Measurements from ENCODE around the gene G0S2.

G0S2 gene

GRCh38 chr1:209667708-209668107 lies 7.5 kb upstream of the G0S2 start:
- H3K27me3 ChIP-seq (ENCODE audit: control insufficient read depth, insufficient read depth, low read length): peaks cover 33% of the 10 kb centered on the region
- no peak overlapping the region for H3K9ac ChIP-seq (ENCODE audit: low read depth, low read length)
- H3K4me3 ChIP-seq (ENCODE audit: low read length): no peak overlapping the region

DNA sequence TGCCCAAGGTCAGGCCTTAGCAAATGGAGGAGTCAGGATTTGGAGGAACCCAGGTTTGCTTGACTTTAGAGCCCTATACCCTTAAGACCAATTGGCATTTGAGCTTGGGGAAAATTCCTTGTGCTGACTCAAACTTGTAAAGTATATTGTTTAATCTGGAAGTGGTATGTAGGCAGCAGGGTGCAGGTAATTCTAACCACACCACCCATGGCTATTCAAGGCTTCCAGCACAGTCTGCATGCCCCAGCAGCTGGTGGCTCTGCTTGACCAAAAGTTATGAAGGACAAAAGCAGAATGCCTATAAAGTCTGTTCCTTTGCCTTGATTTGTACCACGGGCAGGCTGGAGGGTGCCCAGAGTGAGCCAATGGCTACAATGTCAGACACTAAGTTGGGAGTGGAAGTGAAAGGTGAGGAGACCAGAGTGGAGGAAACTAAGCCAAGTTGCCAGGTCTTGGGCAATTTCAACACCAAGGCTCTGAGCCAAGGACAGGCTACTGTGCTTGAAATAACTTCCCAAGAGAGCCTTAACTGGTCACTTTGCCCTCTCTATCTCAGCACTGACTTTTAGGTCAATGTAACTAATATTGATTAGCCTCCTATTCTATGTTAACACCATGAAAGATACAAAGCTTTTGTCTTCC lies 4.7 kb upstream of the G0S2 start:
- Histone ChIP-seq H3K4me3 (ENCODE audit: low read length) (no peak overlapping the region), H3K9ac (ENCODE audit: low read depth, low read length) (no peak overlapping the region), H3K4me1 (ENCODE audit: control insufficient read depth, insufficient read depth, low read length) (peaks cover 13% of the 10 kb centered on the region), H3K4me2 (ENCODE audit: low read length) (no peak overlapping the region), H3K36me3 (ENCODE audit: insufficient read depth, low read length) (no peaks in the 10 kb centered on the region), H3K9me3 (replicated peaks; ENCODE audit: low read length) (no peaks in the 10 kb centered on the region), H3K27me3 (ENCODE audit: control insufficient read depth, insufficient read depth, low read length) (peaks cover 60% of the 10 kb centered on the region)

More at GRCh38 chr1:209667708-209668107, 7.5 kb upstream of the G0S2 start:
- no peaks in the 10 kb centered on the region for H3K4me1 ChIP-seq (ENCODE audit: control insufficient read depth, insufficient read depth, low read length)
- no peaks in the 10 kb centered on the region for H3K36me3 ChIP-seq (ENCODE audit: insufficient read depth, low read length)
- H3K9me3 ChIP-seq (replicated peaks; ENCODE audit: low read length): no peaks in the 10 kb centered on the region
- no peak overlapping the region for H3K4me2 ChIP-seq (ENCODE audit: low read length)

- Histone ChIP-seq H3K27me3 (ENCODE audit: control insufficient read depth, insufficient read depth, low read length) (peaks cover 68% of the 10 kb centered on the region), H3K36me3 (ENCODE audit: insufficient read depth, low read length) (no peaks in the 10 kb centered on the region), H3K4me2 (ENCODE audit: low read length) (no peak overlapping the region), H3K9ac (ENCODE audit: low read depth, low read length) (no peak overlapping the region), H3K4me1 (ENCODE audit: control insufficient read depth, insufficient read depth, low read length) (peaks cover 19% of the 10 kb centered on the region), H3K4me3 (ENCODE audit: low read length) (no peak overlapping the region), H3K9me3 (replicated peaks; ENCODE audit: low read length) (no peaks in the 10 kb centered on the region)
Measured at GRCh38 chr1:209672705-209673630, 2.2 kb upstream of the G0S2 start.

DNA sequence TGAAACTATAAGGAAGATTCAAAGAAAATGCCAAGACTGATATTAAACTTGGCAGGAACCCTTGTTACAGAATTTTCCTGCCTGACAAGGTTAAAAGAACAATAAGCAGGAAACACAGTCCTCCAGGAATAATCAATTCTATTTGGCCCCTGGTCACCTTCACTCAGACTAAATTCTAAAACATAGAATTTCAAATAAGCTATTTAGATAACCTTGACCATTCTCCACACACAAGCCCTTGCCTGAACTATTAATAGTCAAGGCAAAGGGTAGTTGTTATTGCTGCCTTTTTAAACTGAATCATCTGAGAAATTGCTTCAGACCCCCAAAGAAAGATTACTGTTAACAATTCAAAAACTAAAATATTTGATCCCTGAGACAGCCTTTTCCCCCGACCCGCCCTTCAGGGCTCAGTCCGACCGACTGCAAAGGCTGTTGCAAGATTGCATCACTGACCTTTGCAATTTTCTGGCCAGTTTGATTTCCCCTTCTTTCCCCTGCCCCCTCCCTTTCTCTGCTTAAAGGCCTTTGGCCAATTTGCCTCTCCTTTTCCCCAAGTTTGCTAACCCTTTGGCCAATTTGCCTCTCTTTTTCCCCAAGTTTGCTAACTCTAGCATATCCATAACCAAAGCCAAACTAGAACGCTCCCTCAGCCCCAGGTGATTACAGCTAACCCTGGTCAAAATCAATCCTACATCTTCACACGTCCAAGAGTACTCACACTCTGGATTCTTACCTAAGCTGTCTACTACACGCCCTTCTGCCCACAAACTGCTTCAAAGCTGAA lies 1.4 kb upstream of the G0S2 start:
- Histone ChIP-seq H3K9me3 (replicated peaks; ENCODE audit: low read length) (no peaks in the 10 kb centered on the region), H3K9ac (ENCODE audit: low read depth, low read length) (no peak overlapping the region), H3K4me3 (ENCODE audit: low read length) (no peak overlapping the region), H3K27me3 (ENCODE audit: control insufficient read depth, insufficient read depth, low read length) (peaks cover 74% of the 10 kb centered on the region), H3K4me1 (ENCODE audit: control insufficient read depth, insufficient read depth, low read length) (peaks cover 19% of the 10 kb centered on the region), H3K4me2 (ENCODE audit: low read length) (no peak overlapping the region), H3K36me3 (ENCODE audit: insufficient read depth, low read length) (no peaks in the 10 kb centered on the region)

DNA sequence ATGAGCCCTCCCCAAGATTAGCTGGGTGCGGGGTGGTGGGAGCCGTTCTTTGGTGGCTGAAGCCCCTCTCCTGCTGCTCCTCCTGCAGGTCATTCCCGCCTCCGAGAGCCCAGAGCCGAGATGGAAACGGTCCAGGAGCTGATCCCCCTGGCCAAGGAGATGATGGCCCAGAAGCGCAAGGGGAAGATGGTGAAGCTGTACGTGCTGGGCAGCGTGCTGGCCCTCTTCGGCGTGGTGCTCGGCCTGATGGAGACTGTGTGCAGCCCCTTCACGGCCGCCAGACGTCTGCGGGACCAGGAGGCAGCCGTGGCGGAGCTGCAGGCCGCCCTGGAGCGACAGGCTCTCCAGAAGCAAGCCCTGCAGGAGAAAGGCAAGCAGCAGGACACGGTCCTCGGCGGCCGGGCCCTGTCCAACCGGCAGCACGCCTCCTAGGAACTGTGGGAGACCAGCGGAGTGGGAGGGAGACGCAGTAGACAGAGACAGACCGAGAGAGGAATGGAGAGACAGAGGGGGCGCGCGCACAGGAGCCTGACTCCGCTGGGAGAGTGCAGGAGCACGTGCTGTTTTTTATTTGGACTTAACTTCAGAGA lies 448 bp downstream of the G0S2 start:
- H3K4me1 ChIP-seq (ENCODE audit: control insufficient read depth, insufficient read depth, low read length): peaks cover 19% of the 10 kb centered on the region
- H3K27me3 ChIP-seq (ENCODE audit: control insufficient read depth, insufficient read depth, low read length): peaks cover 74% of the 10 kb centered on the region
- no peak overlapping the region for H3K9ac ChIP-seq (ENCODE audit: low read depth, low read length)
- H3K36me3 ChIP-seq (ENCODE audit: insufficient read depth, low read length): no peaks in the 10 kb centered on the region
- H3K4me3 ChIP-seq (ENCODE audit: low read length): peak overlapping the region; percentile 75
- H3K9me3 ChIP-seq (replicated peaks; ENCODE audit: low read length): no peaks in the 10 kb centered on the region
- peak overlapping the region; percentile 96 for H3K4me2 ChIP-seq (ENCODE audit: low read length)

GRCh38 chr1:209678981-209679539 lies 3.8 kb downstream of the G0S2 start:
- no peak overlapping the region for H3K4me3 ChIP-seq (ENCODE audit: low read length)
- H3K9me3 ChIP-seq (replicated peaks; ENCODE audit: low read length): no peaks in the 10 kb centered on the region
- no peaks in the 10 kb centered on the region for H3K36me3 ChIP-seq (ENCODE audit: insufficient read depth, low read length)
- H3K27me3 ChIP-seq (ENCODE audit: control insufficient read depth, insufficient read depth, low read length): peaks cover 60% of the 10 kb centered on the region
- H3K4me1 ChIP-seq (ENCODE audit: control insufficient read depth, insufficient read depth, low read length): peaks cover 14% of the 10 kb centered on the region
- H3K4me2 ChIP-seq (ENCODE audit: low read length): no peak overlapping the region
- H3K9ac ChIP-seq (ENCODE audit: low read depth, low read length): no peak overlapping the region

- Histone ChIP-seq H3K9ac (ENCODE audit: low read depth, low read length) (no peak overlapping the region), H3K27me3 (ENCODE audit: control insufficient read depth, insufficient read depth, low read length) (peaks cover 16% of the 10 kb centered on the region), H3K36me3 (ENCODE audit: insufficient read depth, low read length) (no peaks in the 10 kb centered on the region), H3K4me2 (ENCODE audit: low read length) (no peak overlapping the region), H3K4me1 (ENCODE audit: control insufficient read depth, insufficient read depth, low read length) (peaks cover 10% of the 10 kb centered on the region), H3K9me3 (replicated peaks; ENCODE audit: low read length) (no peaks in the 10 kb centered on the region), H3K4me3 (ENCODE audit: low read length) (no peak overlapping the region)
Measured at GRCh38 chr1:209685821-209686220, 10.6 kb downstream of the G0S2 start.

- Histone ChIP-seq H3K9me3 (replicated peaks; ENCODE audit: low read length) (no peaks in the 10 kb centered on the region), H3K9ac (ENCODE audit: low read depth, low read length) (no peak overlapping the region), H3K4me2 (ENCODE audit: low read length) (no peak overlapping the region), H3K27me3 (ENCODE audit: control insufficient read depth, insufficient read depth, low read length) (peaks cover 11% of the 10 kb centered on the region), H3K4me3 (ENCODE audit: low read length) (no peak overlapping the region), H3K4me1 (ENCODE audit: control insufficient read depth, insufficient read depth, low read length) (peaks cover 10% of the 10 kb centered on the region), H3K36me3 (ENCODE audit: insufficient read depth, low read length) (no peaks in the 10 kb centered on the region)
Measured at GRCh38 chr1:209686322-209686721, 11.1 kb downstream of the G0S2 start.

DNA sequence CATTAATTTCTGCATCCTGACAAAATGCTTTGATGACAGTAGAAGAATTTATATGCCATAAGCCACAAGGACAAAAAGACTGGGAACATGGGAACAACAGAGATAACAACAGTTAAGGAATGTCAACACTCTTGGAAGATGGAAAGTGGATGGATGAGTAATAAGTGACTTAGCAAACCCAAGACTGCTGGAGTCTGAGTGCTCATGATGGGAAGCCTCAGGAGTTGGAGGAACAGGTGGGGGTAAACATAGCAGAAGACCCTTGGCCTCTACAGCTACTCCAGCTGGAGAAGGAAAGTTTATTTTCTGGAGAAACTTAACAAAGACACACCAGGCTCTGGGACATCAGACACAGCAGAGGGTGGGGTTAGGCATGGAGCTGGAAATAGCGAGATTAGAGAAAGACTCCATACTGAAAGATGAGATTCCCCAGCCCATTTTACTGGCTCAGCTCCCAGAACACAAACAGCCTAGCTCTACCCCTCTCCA lies 13.6 kb downstream of the G0S2 start:
- H3K4me1 ChIP-seq (ENCODE audit: control insufficient read depth, insufficient read depth, low read length): peaks cover 12% of the 10 kb centered on the region
- peaks cover 10% of the 10 kb centered on the region for H3K27me3 ChIP-seq (ENCODE audit: control insufficient read depth, insufficient read depth, low read length)
- no peak overlapping the region for H3K4me2 ChIP-seq (ENCODE audit: low read length)
- no peak overlapping the region for H3K9ac ChIP-seq (ENCODE audit: low read depth, low read length)
- no peaks in the 10 kb centered on the region for H3K9me3 ChIP-seq (replicated peaks; ENCODE audit: low read length)
- H3K4me3 ChIP-seq (ENCODE audit: low read length): no peak overlapping the region
- no peaks in the 10 kb centered on the region for H3K36me3 ChIP-seq (ENCODE audit: insufficient read depth, low read length)

- Histone ChIP-seq H3K4me2 (ENCODE audit: low read length) (no peak overlapping the region), H3K9ac (ENCODE audit: low read depth, low read length) (no peak overlapping the region), H3K9me3 (replicated peaks; ENCODE audit: low read length) (no peaks in the 10 kb centered on the region), H3K4me3 (ENCODE audit: low read length) (no peak overlapping the region), H3K4me1 (ENCODE audit: control insufficient read depth, insufficient read depth, low read length) (peaks cover 12% of the 10 kb centered on the region), H3K36me3 (ENCODE audit: insufficient read depth, low read length) (no peaks in the 10 kb centered on the region), H3K27me3 (ENCODE audit: control insufficient read depth, insufficient read depth, low read length) (peaks cover 16% of the 10 kb centered on the region)
Measured at GRCh38 chr1:209689477-209689876, 14.3 kb downstream of the G0S2 start.
